K562 (cell line): Measurements from ENCODE around the gene PGAM4. TPM values are rescaled to one million over a fixed set of nuclear protein-coding genes. Genes with fewer than 3 reads are reported as not detected.

Experiments used
- ATAC-seq: fragments of 200-7000 bp; cut with Tn5 transposase; 3 replicates; pipeline ENCODE4 v1.9.1; 2020; ENCODE audit warnings: moderate library complexity
- BruUV-seq: library from RNA; stranded (reverse); fragments of 400-500 nt; replicated peaks from 2 replicates; lab custom pipeline; 2021; lab: Mats Ljungman, UMichigan
- CTCF ChIA-PET: fragments of 300-600 bp; formaldehyde crosslinking; extraction: SDS; loops from one replicate; lab custom pipeline; 2021; ENCODE audit warnings: low intra/inter-chr PET ratio; lab: Yijun Ruan, JAX
- POLR2A ChIA-PET: fragments of 300-600, 350-650 bp; sonication (Branson Sonifier 250); formaldehyde crosslinking; extraction: SDS; loops from one replicate; lab custom pipeline; 2021; ENCODE audit warnings: antibody characterized with exemption, inconsistent platforms; lab: Yijun Ruan, JAX
- DNase-seq, 4 experiments: peaks; one replicate each; pipeline versions ENCODE4 v3.0.0 to v3.0.0-alpha.2; 2011 to 2018; ENCODE audit warnings: low spot score in 3 of 4, mixed read lengths in 3 of 4; ENCODE audit errors: extremely low read depth in 1 of 4
- FAIRE-seq: peaks from 2 replicates; lab custom pipeline; 2011; peaks lifted over from hg19 to GRCh38; lab: Jason Lieb, UNC
- H2AFZ ChIP-seq: 2 replicates; pipeline ENCODE4 v1.6.0; 2011; ENCODE audit warnings: low read depth, low read length, control low read depth, inconsistent platforms
- H3K27ac ChIP-seq: fragments of 200-600 bp; 3 replicates; pipeline ENCODE4 v1.8.0; 2011; ENCODE audit warnings: low read depth, mild to moderate bottlenecking, control low read depth, inconsistent platforms, low read length, moderate library complexity, mixed read lengths; ENCODE audit errors: extremely low read depth
- H3K27me3 ChIP-seq, 2 experiments: fragments of 300-600 bp in 1 of 2; 2 replicates in 1 of 2; 3 replicates in 1 of 2; pipeline versions ENCODE4 v1.6.0 to v1.8.0; 2011; ENCODE audit warnings: inconsistent platforms in 2 of 2, low read length in 2 of 2, mild to moderate bottlenecking in 1 of 2, mixed read lengths in 1 of 2, moderate library complexity in 1 of 2; ENCODE audit not compliant: control insufficient read depth in 2 of 2, insufficient read depth in 2 of 2
- H3K36me3 ChIP-seq: fragments of 300-600 bp; 3 replicates; pipeline ENCODE4 v1.8.0; 2011; ENCODE audit warnings: mild to moderate bottlenecking, low read length, inconsistent platforms; ENCODE audit not compliant: control insufficient read depth, insufficient read depth
- H3K4me1 ChIP-seq, 2 experiments: fragments of 200-600 bp in 1 of 2; replicated peaks in 1 of 2; 2 replicates in 1 of 2; 3 replicates in 1 of 2; pipeline versions ENCODE4 v1.5.1 to v1.8.0; 2011; ENCODE audit warnings: inconsistent platforms in 2 of 2, low read length in 2 of 2, mild to moderate bottlenecking in 1 of 2, mixed read lengths in 1 of 2, moderate library complexity in 1 of 2; ENCODE audit not compliant: control insufficient read depth in 2 of 2, insufficient read depth in 2 of 2
- H3K4me2 ChIP-seq: 2 replicates; pipeline ENCODE4 v1.6.1; 2011; ENCODE audit warnings: low read length, control low read depth, inconsistent platforms, mixed read lengths; ENCODE audit not compliant: insufficient read depth
- H3K4me3 ChIP-seq: fragments of 200-600 bp; sonication (generic), shearing (Covaris generic); 2 replicates; pipeline ENCODE4 v1.5.1; 2016; ENCODE audit warnings: control low read depth, inconsistent platforms
- H3K79me2 ChIP-seq: fragments of 200-600 bp; 3 replicates; pipeline ENCODE4 v1.8.0; 2011; ENCODE audit warnings: low read length, inconsistent platforms; ENCODE audit not compliant: control insufficient read depth, insufficient read depth
- H3K9ac ChIP-seq, 2 experiments: 2 replicates each; pipeline versions ENCODE4 v1.6.0 to v1.6.1; 2011; ENCODE audit warnings: low read depth in 2 of 2, low read length in 2 of 2, control low read depth in 1 of 2, inconsistent platforms in 1 of 2, mild to moderate bottlenecking in 1 of 2, mixed read lengths in 1 of 2; ENCODE audit not compliant: insufficient read depth in 1 of 2
- H3K9me1 ChIP-seq: one replicate; pipeline ENCODE4 v1.6.0; 2011; ENCODE audit warnings: inconsistent platforms, mild to moderate bottlenecking, low read length, moderate library complexity; ENCODE audit not compliant: control insufficient read depth, insufficient read depth
- H3K9me3 ChIP-seq: replicated peaks from 2 replicates; pipeline ENCODE4 v1.5.1; 2011; ENCODE audit warnings: low read depth, low read length, inconsistent platforms; ENCODE audit not compliant: control insufficient read depth, insufficient read depth
- H4K20me1 ChIP-seq: replicated peaks from 2 replicates; pipeline ENCODE4 v1.6.1; 2011; ENCODE audit warnings: low read length, inconsistent platforms, mixed read lengths; ENCODE audit not compliant: control insufficient read depth, insufficient read depth
- ARID1B ChIP-seq: fragments of 450-650 bp; IDR thresholded peaks from 2 replicates; pipeline ENCODE4 v1.6.1; 2016; ENCODE audit warnings: antibody characterized with exemption, mild to moderate bottlenecking, inconsistent platforms
- CBFA2T2 ChIP-seq: fragments of 450-650 bp; conservative IDR thresholded peaks from 2 replicates; pipeline ENCODE4 v1.6.1; 2017; ENCODE audit warnings: mild to moderate bottlenecking
- CBFA2T3 ChIP-seq: fragments of 450-650 bp; IDR thresholded peaks from 2 replicates; pipeline ENCODE4 v1.6.1; 2017
- DPF2 ChIP-seq: fragments of 450-650 bp; IDR thresholded peaks from 2 replicates; pipeline ENCODE4 v1.6.1; 2016
- FOXK2 ChIP-seq, 2 experiments: fragments of 450-650 bp; IDR thresholded peaks in 1 of 2; conservative IDR thresholded peaks in 1 of 2; 2 replicates each; pipeline ENCODE4 v1.6.1; 2016; ENCODE audit warnings: low read depth in 2 of 2, mild to moderate bottlenecking in 1 of 2
- JUN ChIP-seq, 2 experiments: sonication (generic) in 1 of 2; formaldehyde crosslinking in 1 of 2; IDR thresholded peaks; 2 replicates each; pipeline versions ENCODE4 v1.6.1 to v1.8.0; 2012 to 2022; ENCODE audit warnings: borderline replicate concordance in 2 of 2, mild to moderate bottlenecking in 2 of 2, improper control_type of control experiment in 1 of 2, low read depth in 1 of 2, low read length in 1 of 2, missing genetic modification reagents in 1 of 2
- KDM1A ChIP-seq, 2 experiments: fragments of 450-650 bp; IDR thresholded peaks; 2 replicates each; pipeline ENCODE4 v1.6.1; 2016; ENCODE audit warnings: mild to moderate bottlenecking in 2 of 2
- MEIS2 ChIP-seq: fragments of 450-650 bp; IDR thresholded peaks from 2 replicates; pipeline ENCODE4 v1.6.1; 2014; ENCODE audit warnings: mild to moderate bottlenecking; ENCODE audit not compliant: partially characterized antibody
- NCOR1 ChIP-seq: fragments of 450-650 bp; IDR thresholded peaks from 2 replicates; pipeline ENCODE4 v1.6.1; 2016; ENCODE audit warnings: mild to moderate bottlenecking, moderate library complexity
- NFE2 ChIP-seq: IDR thresholded peaks from 2 replicates; pipeline ENCODE4 v1.6.1; 2014; ENCODE audit warnings: antibody characterized with exemption, low read depth
- PBX2 ChIP-seq, 2 experiments: IDR thresholded peaks in 1 of 2; conservative IDR thresholded peaks in 1 of 2; 2 replicates each; pipeline ENCODE4 v1.6.1; 2016; ENCODE audit warnings: low read depth in 2 of 2, mild to moderate bottlenecking in 1 of 2, missing compliant biosample characterization in 1 of 2, missing genetic modification characterization in 1 of 2, moderate library complexity in 1 of 2
- RBFOX2 ChIP-seq: fragments of 200-400 bp; formaldehyde crosslinking; IDR thresholded peaks from 2 replicates; pipeline ENCODE4 v1.6.1; 2017; ENCODE audit warnings: low read depth, mild to moderate bottlenecking, low read length, moderate library complexity
- SMARCA4 ChIP-seq: fragments of 450-650 bp; IDR thresholded peaks from 2 replicates; pipeline ENCODE4 v1.6.1; 2016
- TAL1 ChIP-seq: fragments of 450-650 bp; IDR thresholded peaks from 2 replicates; pipeline ENCODE4 v1.6.1; 2016; ENCODE audit warnings: mild to moderate bottlenecking
- TEAD4 ChIP-seq, 2 experiments: sonication (generic) in 1 of 2; formaldehyde crosslinking in 1 of 2; IDR thresholded peaks; 2 replicates each; pipeline versions ENCODE4 v1.6.1 to v1.8.0; 2012 to 2022; ENCODE audit warnings: borderline replicate concordance in 1 of 2, inconsistent platforms in 1 of 2, low read length in 1 of 2, mild to moderate bottlenecking in 1 of 2, missing genetic modification reagents in 1 of 2
- ZFP36 ChIP-seq: fragments of 150-350 bp; IDR thresholded peaks from 2 replicates; pipeline ENCODE4 v1.6.1; 2018; ENCODE audit warnings: low read length, low read depth; ENCODE audit not compliant: partially characterized antibody
- WGBS: fragments of 100-300 bp; shearing (Covaris generic); methylation state at CpG from one replicate; pipeline ENCODE4 v1.1.6; 2016; ENCODE audit warnings: low coverage, mixed read lengths; ENCODE audit not compliant: insufficient coverage; ENCODE audit errors: missing lambda C conversion rate; 5-methylcytosine and 5-hydroxymethylcytosine counted together
- in situ Hi-C: fragments of 300-500 bp; cut with MboI; formaldehyde crosslinking; loops from 4 replicates; pipeline ENCODE4 v1.15.0; 2018; ENCODE audit warnings: inconsistent platforms, mixed read lengths
- intact Hi-C: fragments of 100-400 bp; cut with micrococcal nuclease; formaldehyde crosslinking; loops from 2 replicates; pipeline ENCODE4 v1.14.2; 2022
- polyA plus RNA-seq, 8 experiments: library from polyadenylated mRNA; depleted of rRNA in 4 of 8; stranded (reverse) in 5 of 8; unstranded in 3 of 8; fragments of >200 nt; fragmentation: Nextera tagmentation in 2 of 8; fragmentation: Illumina TruSeq in 1 of 8; extraction: Ambion mirVana in 2 of 8; extraction: Trizol in 1 of 8; gene quantifications; 2 replicates each; pipeline versions ENCODE4 v1.2.1 to v1.2.3, GENCODE V29; 2011 to 2014; ENCODE audit warnings: inconsistent platforms in 1 of 8, missing spikeins in 1 of 8
- total RNA-seq, 7 experiments: library from RNA; depleted of rRNA in 6 of 7; stranded (reverse); fragments of >200 nt in 6 of 7; fragmentation: Illumina TruSeq in 2 of 7; extraction: Trizol in 2 of 7; gene quantifications; 2 replicates each; pipeline versions ENCODE4 v1.2.1 to v1.2.3, GENCODE V29; 2011 to 2021; ENCODE audit warnings: low replicate concordance in 1 of 7

Gene PGAM4
- total and polyA plus RNA-seq, 9 of the 15 experiments (the other 6 are each of a cell fraction or from before 2014, with no cell fraction given) = 0.55 to 0.75 TPM; not detected in 7

GRCh38 chrX:77924320-77924859 is 45.0 kb downstream of the PGAM4 start:
- POLR2A ChIA-PET = no interaction called here
- 5% methylated on average over 8 of the region's 8 CpGs for WGBS
- no peak for FAIRE-seq

More at GRCh38 chrX:77924320-77924859, 45.0 kb downstream of the PGAM4 start:
- CTCF ChIA-PET = no interaction called here
- Histone ChIP-seq H3K9me1 (no peaks in the 10 kb centered on the region), H3K4me1 (peaks cover 4% of the 10 kb centered on the region in 2 experiments; a peak in 3 of 5 replicates), H3K4me2 (peak overlapping the region; percentile 25; the same call in 1 of the 2 replicates), H4K20me1 (no peaks in the 10 kb centered on the region), H3K27ac (peak overlapping the region; percentile 58; the same call in 2 of the 3 replicates), H3K27me3 (no peaks in the 10 kb centered on the region), H3K9me3 (no peaks in the 10 kb centered on the region), H3K36me3 (no peaks in the 10 kb centered on the region; the same call in 2 of the 3 replicates), H3K9ac (peak overlapping the region; percentile 7 to 17; a peak in 2 of 4 replicates), H2AFZ (no peak overlapping the region), H3K4me3 (no peak overlapping the region), H3K79me2 (peaks cover 90% of the 10 kb centered on the region)
- ATAC-seq = peak; percentile 51
- DNase-seq = no peak
- BruUV-seq = TSS peak; percentile 19
- in situ Hi-C loops (no loop called here), intact Hi-C loops (no loop called here)
- TF ChIP-seq FOXK2 (conservative IDR thresholded peaks at IDR 0.05 in 1 of 2, IDR thresholded peaks at IDR 0.05 in 1 of 2; ENCODE audit: low read depth in 2 of 2) = 0 out of 4 replicates have a peak, but pooled peaks of 1 of the 2 experiments have one; percentile 42
- peak; percentile 68 for TF ChIP-seq CBFA2T3
- 0 out of 2 replicates have a peak, but pooled peaks have one; percentile 10 for TF ChIP-seq NFE2
- TF ChIP-seq NCOR1 = peak; percentile 43; the same call in 1 of the 2 replicates
- no peak for TF ChIP-seq ZFP36
- TF ChIP-seq MEIS2 = peak; percentile 75
- TF ChIP-seq RBFOX2 = no peak
- TF ChIP-seq TAL1 = peak; percentile 19; the same call in 1 of the 2 replicates
- peak; percentile 51 for TF ChIP-seq CBFA2T2
- peak; percentile 27; the same call in 1 of the 2 replicates for TF ChIP-seq DPF2
- peak; percentile 47 for TF ChIP-seq ARID1B
- peak; percentile 18 to 34; a peak in 1 of 4 replicates for TF ChIP-seq KDM1A (IDR thresholded peaks at IDR 0.05)
- no peak for TF ChIP-seq PBX2 (CRISPR knock-in tag; IDR thresholded peaks at IDR 0.05; ENCODE audit: low read depth)
- 0 out of 2 replicates have a peak, but pooled peaks have one; percentile 29 for TF ChIP-seq PBX2 (tag; conservative IDR thresholded peaks at IDR 0.05; ENCODE audit: low read depth)
- no peak for TF ChIP-seq JUN (IDR thresholded peaks at IDR 0.05; ENCODE audit: borderline replicate concordance, low read depth, low read length)
- no peak for TF ChIP-seq JUN (CRISPR knock-in tag; IDR thresholded peaks at IDR 0.05; ENCODE audit: borderline replicate concordance)
- peak; percentile 36 for TF ChIP-seq TEAD4 (IDR thresholded peaks at IDR 0.05; ENCODE audit: low read length)
- TF ChIP-seq TEAD4 (CRISPR knock-in tag; IDR thresholded peaks at IDR 0.05; ENCODE audit: borderline replicate concordance) = no peak
- peak; percentile 41; the same call in 1 of the 2 replicates for TF ChIP-seq SMARCA4
